ENCODE data around the gene CDH13. TPM values are rescaled to one million over a fixed set of nuclear protein-coding genes. Genes with fewer than 3 reads are reported as not detected.

CDH13 gene
- total and polyA plus RNA-seq, 9 of the 15 experiments (the other 6 are each of a cell fraction or from before 2014, with no cell fraction given), result 0.03 TPM; not detected in 8

DNA sequence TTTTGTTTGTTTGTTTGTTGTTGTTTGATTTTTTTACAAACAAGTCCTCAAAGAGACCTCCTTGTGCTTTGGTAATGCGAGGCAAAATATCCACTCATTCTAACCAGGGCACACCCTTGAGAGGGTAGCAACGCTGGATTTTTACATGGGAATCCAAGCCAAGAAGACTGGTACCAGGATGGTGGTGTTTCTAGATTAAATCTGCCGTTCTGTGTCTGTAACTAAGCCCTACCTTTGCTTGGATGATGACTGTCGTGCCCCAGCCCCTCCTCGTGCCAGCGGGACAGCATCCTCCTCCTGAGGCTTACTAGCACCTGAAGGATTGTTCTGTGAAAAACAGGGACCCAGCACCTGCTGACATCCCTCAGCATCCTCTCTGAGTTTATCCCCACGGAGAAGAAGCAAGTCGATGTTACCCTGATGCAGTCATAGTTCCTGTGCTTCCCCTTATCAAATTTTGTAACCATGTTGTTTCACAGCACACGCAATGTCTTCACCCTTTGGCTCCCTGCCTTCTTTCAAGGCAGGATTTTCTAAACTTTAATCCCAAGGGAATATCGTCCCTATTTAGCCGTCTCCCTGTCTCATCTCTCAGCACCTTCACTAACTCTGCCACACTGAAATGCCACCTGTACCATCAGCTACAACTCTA, 1175.9 kb downstream of the CDH13 start:
- Histone ChIP-seq H3K4me3 (no peak overlapping the region), H3K9ac (ENCODE audit: insufficient read depth in 1 of 2, low read depth in 2 of 2, low read length in 2 of 2) (no peak overlapping the region), H3K4me1 (replicated peaks in 1 of 2; ENCODE audit: control insufficient read depth in 2 of 2, insufficient read depth in 2 of 2, low read length in 2 of 2) (peaks cover 0 to 3% of the 10 kb centered on the region in 2 experiments; a peak in 3 of 5 replicates), H3K27ac (ENCODE audit: extremely low read depth, low read depth, low read length) (no peak overlapping the region), H3K79me2 (ENCODE audit: control insufficient read depth, insufficient read depth, low read length) (no peaks in the 10 kb centered on the region), H3K9me3 (replicated peaks; ENCODE audit: control insufficient read depth, insufficient read depth, low read depth, low read length) (no peaks in the 10 kb centered on the region), H3K4me2 (ENCODE audit: insufficient read depth, low read length) (no peak overlapping the region), H3K27me3 (ENCODE audit: control insufficient read depth in 2 of 2, insufficient read depth in 2 of 2, low read length in 2 of 2) (peaks cover 28 to 35% of the 10 kb centered on the region in 2 experiments), H3K36me3 (ENCODE audit: control insufficient read depth, insufficient read depth, low read length) (no peaks in the 10 kb centered on the region), H2AFZ (ENCODE audit: low read depth, low read length) (no peak overlapping the region), H4K20me1 (replicated peaks; ENCODE audit: control insufficient read depth, insufficient read depth, low read length) (no peaks in the 10 kb centered on the region), H3K9me1 (ENCODE audit: control insufficient read depth, insufficient read depth, low read length) (no peaks in the 10 kb centered on the region)
- no peak for DNase-seq (ENCODE audit: extremely low read depth in 1 of 4, low spot score in 3 of 4)
- 1% methylated on average over 11 of the region's 11 CpGs for WGBS (ENCODE audit: insufficient coverage, low coverage, missing lambda C conversion rate)
- ATAC-seq, result no peak
- no TSS peak for BruUV-seq (replicated peaks)
- TF ChIP-seq ELF2 (CRISPR knock-in tag; IDR thresholded peaks at IDR 0.05) (no peak), ZEB2 (IDR thresholded peaks at IDR 0.05) (no peak), RBM34 (IDR thresholded peaks at IDR 0.05; ENCODE audit: borderline replicate concordance, insufficient read depth, low read length) (no peak), PCBP1 (IDR thresholded peaks at IDR 0.05; ENCODE audit: low read depth, low read length, poor library complexity, severe bottlenecking) (no peak), SAP30 (IDR thresholded peaks at IDR 0.05; ENCODE audit: borderline replicate concordance, insufficient read depth, low read depth, low read length, poor library complexity, severe bottlenecking) (no peak)
- TF ChIP-seq, protein P1, sequence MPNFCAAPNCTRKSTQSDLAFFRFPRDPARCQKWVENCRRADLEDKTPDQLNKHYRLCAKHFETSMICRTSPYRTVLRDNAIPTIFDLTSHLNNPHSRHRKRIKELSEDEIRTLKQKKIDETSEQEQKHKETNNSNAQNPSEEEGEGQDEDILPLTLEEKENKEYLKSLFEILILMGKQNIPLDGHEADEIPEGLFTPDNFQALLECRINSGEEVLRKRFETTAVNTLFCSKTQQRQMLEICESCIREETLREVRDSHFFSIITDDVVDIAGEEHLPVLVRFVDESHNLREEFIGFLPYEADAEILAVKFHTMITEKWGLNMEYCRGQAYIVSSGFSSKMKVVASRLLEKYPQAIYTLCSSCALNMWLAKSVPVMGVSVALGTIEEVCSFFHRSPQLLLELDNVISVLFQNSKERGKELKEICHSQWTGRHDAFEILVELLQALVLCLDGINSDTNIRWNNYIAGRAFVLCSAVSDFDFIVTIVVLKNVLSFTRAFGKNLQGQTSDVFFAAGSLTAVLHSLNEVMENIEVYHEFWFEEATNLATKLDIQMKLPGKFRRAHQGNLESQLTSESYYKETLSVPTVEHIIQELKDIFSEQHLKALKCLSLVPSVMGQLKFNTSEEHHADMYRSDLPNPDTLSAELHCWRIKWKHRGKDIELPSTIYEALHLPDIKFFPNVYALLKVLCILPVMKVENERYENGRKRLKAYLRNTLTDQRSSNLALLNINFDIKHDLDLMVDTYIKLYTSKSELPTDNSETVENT (CRISPR knock-in tag; IDR thresholded peaks at IDR 0.05), result no peak
- in situ Hi-C loops (cut with MboI), result no loop called here
- CTCF ChIA-PET (ENCODE audit: low intra/inter-chr PET ratio), result no interaction called here
- POLR2A ChIA-PET, result no interaction called here
- intact Hi-C loops (cut with micrococcal nuclease), result no loop called here
- FAIRE-seq, result no peak

Measured in K562 (cell line).